Thoracic aorta (tissue), 2 donors: ENCODE measurements around the gene APH1A. TPM values are rescaled to one million over a fixed set of nuclear protein-coding genes. Genes with fewer than 3 reads are reported as not detected.

Experiments
- ATAC-seq: fragments of 150-250 bp; one replicate; pipeline ENCODE4 v1.8.0; 2017; ENCODE audit warnings: low read depth; ENCODE audit not compliant: insufficient number of reproducible peaks, low FRiP score
- DNase-seq: peaks from one replicate; pipeline ENCODE4 v3.0.0-alpha.2; 2020; ENCODE audit warnings: low spot score
- H3K27ac ChIP-seq, 2 donors: fragments of 200-600 bp; sonication (generic); 1 replicate in 1 of 2; 2 replicates in 1 of 2; pipeline ENCODE4 v1.5.1; 2016; ENCODE audit warnings: mild to moderate bottlenecking in 2 of 2, moderate library complexity in 2 of 2
- H3K27me3 ChIP-seq: fragments of 200-600 bp; sonication (generic); replicated peaks from 2 replicates; pipeline ENCODE4 v1.6.0; 2016; ENCODE audit warnings: mild to moderate bottlenecking; ENCODE audit not compliant: insufficient read depth
- H3K36me3 ChIP-seq: fragments of 200-600 bp; sonication (generic); one replicate; pipeline ENCODE4 v1.5.1; 2016
- H3K4me1 ChIP-seq, 2 donors: fragments of 200-600 bp; sonication (generic); 1 replicate in 1 of 2; 2 replicates in 1 of 2; pipeline versions ENCODE4 v1.5.1 to v1.6.0; 2016; ENCODE audit warnings: low read depth in 2 of 2, mild to moderate bottlenecking in 1 of 2; ENCODE audit not compliant: control insufficient read depth in 1 of 2
- H3K4me3 ChIP-seq: fragments of 200-600 bp; sonication (generic); 2 replicates; pipeline ENCODE4 v1.5.1; 2016; ENCODE audit warnings: mild to moderate bottlenecking
- H3K9me3 ChIP-seq: fragments of 200-600 bp; sonication (generic); 2 replicates; pipeline ENCODE4 v1.5.1; 2016
- total RNA-seq, 2 donors: library from RNA; depleted of rRNA; stranded (reverse); fragments of >200 nt; gene quantifications; one replicate each; pipeline versions ENCODE4 v1.1.0 to v1.2.3, GENCODE V29; 2016
- TF ChIP-seq, protein P1 (sequence below): fragments of 200-600 bp; sonication (generic); IDR thresholded peaks from one replicate; pipeline ENCODE4 v1.5.1; 2019; ENCODE audit warnings: antibody characterized with exemption

APH1A gene
- total RNA-seq, 2 donors from 2014 or later = 77.5 to 84.5 TPM

DNA sequence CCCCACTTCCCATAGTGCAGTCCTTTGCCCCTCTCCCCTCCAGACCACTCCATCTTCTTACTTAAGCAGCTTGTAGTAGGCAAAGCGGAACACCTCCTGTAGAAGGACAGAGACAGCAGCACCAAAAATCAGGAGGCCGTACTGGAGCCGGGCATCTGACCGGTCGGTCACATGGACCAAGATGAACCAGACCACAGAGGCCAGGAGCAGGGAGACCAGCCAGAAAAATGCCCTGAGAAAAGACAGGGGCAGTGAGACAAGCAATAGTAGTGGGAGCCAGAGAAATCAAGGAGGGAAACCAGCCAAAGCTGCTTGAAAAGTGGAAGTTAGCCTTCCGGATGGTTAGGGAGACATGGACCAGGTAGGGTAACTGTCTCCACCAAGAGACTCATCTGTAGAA is 920 bp downstream of the APH1A start:
- Histone ChIP-seq H3K27me3 (no peaks in the 10 kb centered on the region), H3K27ac (peak overlapping the region; percentile 85 to 91), H3K9me3 (no peaks in the 10 kb centered on the region), H3K4me1 (peaks cover 13 to 31% of the 10 kb centered on the region in 2 donors), H3K4me3 (peak overlapping the region; percentile 89), H3K36me3 (peaks cover 26% of the 10 kb centered on the region)
- no peak for DNase-seq
- no peak for ATAC-seq
- TF ChIP-seq, protein P1, sequence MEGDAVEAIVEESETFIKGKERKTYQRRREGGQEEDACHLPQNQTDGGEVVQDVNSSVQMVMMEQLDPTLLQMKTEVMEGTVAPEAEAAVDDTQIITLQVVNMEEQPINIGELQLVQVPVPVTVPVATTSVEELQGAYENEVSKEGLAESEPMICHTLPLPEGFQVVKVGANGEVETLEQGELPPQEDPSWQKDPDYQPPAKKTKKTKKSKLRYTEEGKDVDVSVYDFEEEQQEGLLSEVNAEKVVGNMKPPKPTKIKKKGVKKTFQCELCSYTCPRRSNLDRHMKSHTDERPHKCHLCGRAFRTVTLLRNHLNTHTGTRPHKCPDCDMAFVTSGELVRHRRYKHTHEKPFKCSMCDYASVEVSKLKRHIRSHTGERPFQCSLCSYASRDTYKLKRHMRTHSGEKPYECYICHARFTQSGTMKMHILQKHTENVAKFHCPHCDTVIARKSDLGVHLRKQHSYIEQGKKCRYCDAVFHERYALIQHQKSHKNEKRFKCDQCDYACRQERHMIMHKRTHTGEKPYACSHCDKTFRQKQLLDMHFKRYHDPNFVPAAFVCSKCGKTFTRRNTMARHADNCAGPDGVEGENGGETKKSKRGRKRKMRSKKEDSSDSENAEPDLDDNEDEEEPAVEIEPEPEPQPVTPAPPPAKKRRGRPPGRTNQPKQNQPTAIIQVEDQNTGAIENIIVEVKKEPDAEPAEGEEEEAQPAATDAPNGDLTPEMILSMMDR = no peak

- no peak for ATAC-seq
- Histone ChIP-seq H3K36me3 (peaks cover 26% of the 10 kb centered on the region), H3K27ac (no peak overlapping the region), H3K4me3 (no peak overlapping the region), H3K9me3 (no peaks in the 10 kb centered on the region), H3K4me1 (peaks cover 7 to 14% of the 10 kb centered on the region in 2 donors), H3K27me3 (no peaks in the 10 kb centered on the region)
- TF ChIP-seq, protein P1 = no peak
- no peak for DNase-seq
Observed at GRCh38 chr1:150263549-150263948, 5.3 kb downstream of the APH1A start.

DNA sequence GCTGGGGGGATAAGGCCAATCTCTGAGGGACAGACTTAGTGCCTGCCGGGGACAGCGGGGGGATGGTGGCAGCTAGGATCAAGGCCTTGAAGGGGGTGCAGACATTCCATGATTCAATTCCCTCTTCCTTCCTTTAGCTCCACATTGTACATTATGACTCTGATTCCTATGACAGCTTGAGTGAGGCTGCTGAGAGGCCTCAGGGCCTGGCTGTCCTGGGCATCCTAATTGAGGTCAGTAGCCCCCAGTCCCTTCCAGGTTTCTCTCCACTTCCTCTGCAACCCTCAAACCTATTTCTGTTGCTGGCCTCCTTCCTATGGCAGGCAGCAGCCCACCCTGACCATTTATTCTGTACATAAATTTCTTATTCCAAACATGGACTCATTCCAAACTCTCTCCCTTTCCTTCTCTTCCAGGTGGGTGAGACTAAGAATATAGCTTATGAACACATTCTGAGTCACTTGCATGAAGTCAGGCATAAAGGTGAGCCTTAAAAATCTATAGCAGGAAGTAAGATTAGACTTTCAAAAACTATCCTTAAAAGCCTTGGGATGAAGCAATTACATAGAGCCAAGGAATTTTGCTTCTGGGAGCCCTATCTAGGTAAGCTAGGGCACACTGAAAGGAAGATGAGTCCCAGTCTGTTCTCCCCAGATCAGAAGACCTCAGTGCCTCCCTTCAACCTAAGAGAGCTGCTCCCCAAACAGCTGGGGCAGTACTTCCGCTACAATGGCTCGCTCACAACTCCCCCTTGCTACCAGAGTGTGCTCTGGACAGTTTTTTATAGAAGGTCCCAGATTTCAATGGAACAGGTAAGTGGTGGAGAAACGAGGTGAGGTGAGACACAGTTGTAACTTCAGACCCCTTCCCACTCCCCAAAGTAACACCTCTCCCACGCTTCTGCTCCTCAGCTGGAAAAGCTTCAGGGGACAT is 6.2 kb downstream of the APH1A start:
- Histone ChIP-seq H3K27me3 (no peaks in the 10 kb centered on the region), H3K9me3 (no peaks in the 10 kb centered on the region), H3K4me3 (no peak overlapping the region), H3K4me1 (peaks cover 3 to 9% of the 10 kb centered on the region in 2 donors), H3K36me3 (peaks cover 26% of the 10 kb centered on the region), H3K27ac (no peak overlapping the region)
- DNase-seq (no peak), ATAC-seq (no peak)
- TF ChIP-seq, protein P1 = no peak

GRCh38 chr1:150261367-150261766 is 7.4 kb downstream of the APH1A start:
- Histone ChIP-seq H3K36me3 (peaks cover 17% of the 10 kb centered on the region), H3K9me3 (no peaks in the 10 kb centered on the region), H3K27ac (no peak overlapping the region), H3K27me3 (no peaks in the 10 kb centered on the region), H3K4me3 (no peak overlapping the region), H3K4me1 (peaks cover 5 to 6% of the 10 kb centered on the region in 2 donors)
- no peak for ATAC-seq
- TF ChIP-seq, protein P1 = no peak
- no peak for DNase-seq

DNA sequence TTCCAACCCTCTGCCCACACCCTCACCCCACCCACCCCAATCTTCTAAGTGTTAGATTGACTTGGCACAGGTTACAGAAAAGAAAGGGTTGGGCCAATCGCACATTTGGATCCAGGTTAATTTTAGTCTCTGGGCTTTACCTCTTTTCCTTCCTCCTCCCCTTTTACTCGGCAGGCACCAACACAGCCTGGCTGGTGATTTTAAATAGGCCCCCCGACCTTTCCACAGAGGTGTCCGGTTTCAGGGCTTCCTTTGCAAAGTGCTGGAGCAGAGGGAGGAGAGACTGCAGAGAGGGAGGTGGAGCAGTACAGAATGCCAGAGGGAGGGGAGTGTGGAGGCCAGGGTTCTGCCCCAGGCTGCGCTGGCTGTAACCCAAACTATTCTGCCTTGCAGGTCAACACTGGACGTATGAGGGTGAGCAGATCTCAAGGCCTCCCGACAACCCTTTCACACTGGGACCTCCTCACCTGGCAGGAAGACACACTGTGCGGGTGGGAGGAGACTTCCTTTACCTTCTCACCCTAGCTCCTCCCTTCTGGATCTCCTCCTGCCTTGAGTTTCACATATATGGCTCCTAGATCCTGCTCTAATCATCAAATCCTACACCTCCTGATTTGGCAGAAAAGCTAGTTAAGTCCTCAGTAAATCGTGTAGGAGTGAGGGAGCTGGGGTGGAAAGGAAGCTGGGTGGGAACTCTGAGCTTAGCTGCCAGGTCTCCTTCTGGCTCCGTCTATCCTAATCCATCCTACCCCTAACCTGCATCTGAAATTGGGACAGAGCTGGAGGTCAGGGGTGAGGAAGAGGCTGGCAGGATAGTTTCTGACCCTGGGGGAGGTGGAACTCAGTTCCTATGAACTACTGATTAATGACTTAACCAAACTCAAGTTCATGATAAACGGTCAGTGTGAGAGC is 8.8 kb downstream of the APH1A start:
- Histone ChIP-seq H3K9me3 (no peaks in the 10 kb centered on the region), H3K27me3 (no peaks in the 10 kb centered on the region), H3K4me3 (no peak overlapping the region), H3K27ac (no peak overlapping the region), H3K36me3 (peaks cover 7% of the 10 kb centered on the region), H3K4me1 (peaks cover 9 to 10% of the 10 kb centered on the region in 2 donors)
- DNase-seq = no peak
- TF ChIP-seq, protein P1 = no peak
- no peak for ATAC-seq
